ENCODE results near the gene VPS35L. TPM values are rescaled to one million over a fixed set of nuclear protein-coding genes. Genes with fewer than 3 reads are reported as not detected.

The VPS35L gene
- total and polyA plus RNA-seq, 2 donors (not counting 1 experiment from before 2014, with no cell fraction given): 17.5 to 62.1 TPM

- no peak for ATAC-seq (ENCODE audit: low read depth)
- peaks cover 0 to 57% of the 10 kb centered on the region in 2 experiments for H3K36me3 ChIP-seq (replicated peaks in 1 of 2; ENCODE audit: control extremely low read depth in 1 of 2, control insufficient read depth in 1 of 2, extremely low read depth in 1 of 2, insufficient read depth in 2 of 2, low read length in 1 of 2)
- H3K4me3 ChIP-seq (ENCODE audit: control extremely low read depth in 1 of 5, extremely low read depth in 1 of 5, insufficient read depth in 1 of 5, low read depth in 2 of 5, low read length in 4 of 5): no peak overlapping the region
- no peaks in the 10 kb centered on the region for H3K27me3 ChIP-seq (replicated peaks in 1 of 4; ENCODE audit: control extremely low read depth in 1 of 4, control insufficient read depth in 3 of 4, insufficient read depth in 4 of 4, low read length in 3 of 4)
- DNase-seq: no peak
- no peak overlapping the region for H3K4me3 Mint-ChIP-seq
- H3K9me3 ChIP-seq (ENCODE audit: control extremely low read depth in 1 of 3, control insufficient read depth in 2 of 3, insufficient read depth in 1 of 3, low read length in 2 of 3): peaks cover 0 to 4% (median 0%) of the 10 kb centered on the region in 3 donors
- no peaks in the 10 kb centered on the region for H3K9me3 Mint-ChIP-seq (ENCODE audit: insufficient read depth)
- no CpG with 5 or more reads among the region's 1 CpG for WGBS (ENCODE audit: insufficient coverage)
- CTCF ChIA-PET: interaction anchor here (1.3 to 1.8 kb wide), 2 partner anchors 22 to 51 kb away, joined by 3 to 5 read pairs; no protein-coding TSS in a partner anchor
- TF ChIP-seq CTCF (IDR thresholded peaks at IDR 0.05): no peak
- no peak for TF ChIP-seq EZH2 (IDR thresholded peaks at IDR 0.05; ENCODE audit: borderline replicate concordance, insufficient read depth, low read depth, low read length, poor library complexity, severe bottlenecking)
- no peak overlapping the region for H3K27ac ChIP-seq (ENCODE audit: low read length in 2 of 2)
- no peak overlapping the region for H2AFZ ChIP-seq (ENCODE audit: insufficient read depth, low read depth, low read length, poor library complexity, severe bottlenecking)
- H3K27ac Mint-ChIP-seq: no peak overlapping the region
- H3K4me2 ChIP-seq (replicated peaks; ENCODE audit: low read depth, low read length, poor library complexity, severe bottlenecking): no peak overlapping the region
- no peaks in the 10 kb centered on the region for H4K20me1 ChIP-seq (ENCODE audit: control insufficient read depth, insufficient read depth, low read length, poor library complexity, severe bottlenecking)
- POLR2A ChIA-PET: no interaction called here
- no peak overlapping the region for H3K9ac ChIP-seq (ENCODE audit: low read length)
- intact Hi-C loops (cut with micrococcal nuclease): no loop called here
- H3K4me1 ChIP-seq (ENCODE audit: control insufficient read depth in 2 of 2, insufficient read depth in 2 of 2, low read length in 2 of 2): no peaks in the 10 kb centered on the region
- H3K27me3 Mint-ChIP-seq: no peaks in the 10 kb centered on the region
- no peaks in the 10 kb centered on the region for H3K4me1 Mint-ChIP-seq
- no peaks in the 10 kb centered on the region for H3K79me2 ChIP-seq (ENCODE audit: control insufficient read depth, insufficient read depth, low read length)
These were observed 50.2 kb downstream of the VPS35L start for GRCh38 chr16:19605701-19606100.

DNA sequence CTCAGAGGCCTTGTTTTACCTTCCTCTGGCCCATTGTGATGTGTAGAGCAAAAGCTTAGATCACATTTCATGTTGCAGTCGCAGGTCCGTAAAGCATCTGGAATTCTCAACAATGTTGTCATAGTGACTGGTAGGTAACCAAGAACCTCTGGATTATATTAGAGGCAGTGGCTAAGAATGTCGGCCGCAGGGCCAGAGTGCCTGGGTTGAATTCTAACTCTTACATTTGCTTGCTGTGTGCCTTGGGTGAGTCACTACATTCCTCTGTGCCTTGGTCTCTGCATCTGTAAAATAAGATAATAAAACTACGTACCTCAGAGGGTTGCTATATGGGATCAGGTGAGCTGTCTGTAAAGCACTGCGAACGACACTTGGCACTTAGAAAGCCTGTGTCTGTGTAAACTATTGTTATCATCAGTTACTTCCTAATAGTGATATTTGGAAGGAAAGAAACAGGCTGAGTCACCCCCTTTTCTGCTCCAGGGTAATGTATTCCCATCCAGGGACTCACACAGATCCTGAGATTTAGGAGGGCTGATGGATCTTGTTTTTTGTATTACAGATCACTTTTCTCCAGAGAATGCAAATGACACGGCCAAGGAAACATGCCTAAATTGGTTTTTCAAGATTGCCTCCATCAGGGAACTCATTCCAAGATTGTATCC lies 52.2 kb downstream of the VPS35L start:
- 100% methylated on average over 5 of the region's 8 CpGs for WGBS (ENCODE audit: insufficient coverage)
- ATAC-seq (ENCODE audit: low read depth) (no peak), DNase-seq (no peak)
- Histone ChIP-seq H3K36me3 (replicated peaks in 1 of 2; ENCODE audit: control extremely low read depth in 1 of 2, control insufficient read depth in 1 of 2, extremely low read depth in 1 of 2, insufficient read depth in 2 of 2, low read length in 1 of 2) (peaks cover 0 to 63% of the 10 kb centered on the region in 2 experiments), H3K27ac (ENCODE audit: low read length in 2 of 2) (no peak overlapping the region), H3K27me3 (replicated peaks in 1 of 4; ENCODE audit: control extremely low read depth in 1 of 4, control insufficient read depth in 3 of 4, insufficient read depth in 4 of 4, low read length in 3 of 4) (no peaks in the 10 kb centered on the region), H3K9ac (ENCODE audit: low read length) (no peak overlapping the region), H3K4me1 (ENCODE audit: control insufficient read depth in 2 of 2, insufficient read depth in 2 of 2, low read length in 2 of 2) (no peaks in the 10 kb centered on the region), H3K79me2 (ENCODE audit: control insufficient read depth, insufficient read depth, low read length) (no peaks in the 10 kb centered on the region), H4K20me1 (ENCODE audit: control insufficient read depth, insufficient read depth, low read length, poor library complexity, severe bottlenecking) (no peaks in the 10 kb centered on the region), H3K9me3 (ENCODE audit: control extremely low read depth in 1 of 3, control insufficient read depth in 2 of 3, insufficient read depth in 1 of 3, low read length in 2 of 3) (peaks cover 0 to 4% (median 0%) of the 10 kb centered on the region in 3 donors), H2AFZ (ENCODE audit: insufficient read depth, low read depth, low read length, poor library complexity, severe bottlenecking) (no peak overlapping the region), H3K4me2 (replicated peaks; ENCODE audit: low read depth, low read length, poor library complexity, severe bottlenecking) (no peak overlapping the region), H3K4me3 (ENCODE audit: control extremely low read depth in 1 of 5, extremely low read depth in 1 of 5, insufficient read depth in 1 of 5, low read depth in 2 of 5, low read length in 4 of 5) (no peak overlapping the region)
- no peak overlapping the region for H3K27ac Mint-ChIP-seq
- TF ChIP-seq EZH2 (IDR thresholded peaks at IDR 0.05; ENCODE audit: borderline replicate concordance, insufficient read depth, low read depth, low read length, poor library complexity, severe bottlenecking) (no peak), CTCF (IDR thresholded peaks at IDR 0.05) (no peak)
- no peaks in the 10 kb centered on the region for H3K9me3 Mint-ChIP-seq (ENCODE audit: insufficient read depth)
- ChIA-PET POLR2A (no interaction called here), CTCF (interaction anchor here (1.8 kb wide), 1 partner anchor 24 kb away, joined by 5 read pairs; no protein-coding TSS in a partner anchor)
- intact Hi-C loops (cut with micrococcal nuclease): no loop called here
- H3K27me3 Mint-ChIP-seq: no peaks in the 10 kb centered on the region
- no peak overlapping the region for H3K4me3 Mint-ChIP-seq
- no peaks in the 10 kb centered on the region for H3K4me1 Mint-ChIP-seq
